Measurements from ENCODE around the gene TXNDC17.

GRCh38 chr17:6691546-6691945 lies 50.7 kb downstream of the TXNDC17 start:
- TF ChIP-seq SP1 (IDR thresholded peaks at IDR 0.05; ENCODE audit: low read depth, low read length) (no peak), JUND (IDR thresholded peaks at IDR 0.05; ENCODE audit: low read length) (no peak), RFX5 (IDR thresholded peaks at IDR 0.05; ENCODE audit: borderline replicate concordance, low read depth, low read length) (no peak), SIN3A (conservative IDR thresholded peaks at IDR 0.05 in 1 of 2, IDR thresholded peaks at IDR 0.05 in 1 of 2; ENCODE audit: low read depth in 1 of 2, low read length in 2 of 2) (no peak), CTCF (IDR thresholded peaks at IDR 0.05; ENCODE audit: control extremely low read depth in 1 of 3, insufficient read depth in 1 of 3, low read depth in 1 of 3, low read length in 3 of 3) (no peak), CBX8 (IDR thresholded peaks at IDR 0.05; ENCODE audit: borderline replicate concordance, low read depth, low read length) (no peak), EGR1 (IDR thresholded peaks at IDR 0.05; ENCODE audit: borderline replicate concordance, low read depth, low read length) (no peak), POLR2AphosphoS5 (IDR thresholded peaks at IDR 0.05; ENCODE audit: low read depth, low read length) (no peak), EP300 (IDR thresholded peaks at IDR 0.05; ENCODE audit: borderline replicate concordance in 1 of 2, low read depth in 2 of 2, low read length in 2 of 2) (no peak), USF2 (IDR thresholded peaks at IDR 0.05; ENCODE audit: low read length) (no peak), TAF1 (IDR thresholded peaks at IDR 0.05; ENCODE audit: low read depth, low read length) (no peak), KDM1A (IDR thresholded peaks at IDR 0.05; ENCODE audit: borderline replicate concordance, low read length) (no peak), CREB1 (IDR thresholded peaks at IDR 0.05) (no peak), CHD2 (IDR thresholded peaks at IDR 0.05; ENCODE audit: low read length) (no peak)
